ENCODE data around the gene SP1.

SP1 gene

DNA sequence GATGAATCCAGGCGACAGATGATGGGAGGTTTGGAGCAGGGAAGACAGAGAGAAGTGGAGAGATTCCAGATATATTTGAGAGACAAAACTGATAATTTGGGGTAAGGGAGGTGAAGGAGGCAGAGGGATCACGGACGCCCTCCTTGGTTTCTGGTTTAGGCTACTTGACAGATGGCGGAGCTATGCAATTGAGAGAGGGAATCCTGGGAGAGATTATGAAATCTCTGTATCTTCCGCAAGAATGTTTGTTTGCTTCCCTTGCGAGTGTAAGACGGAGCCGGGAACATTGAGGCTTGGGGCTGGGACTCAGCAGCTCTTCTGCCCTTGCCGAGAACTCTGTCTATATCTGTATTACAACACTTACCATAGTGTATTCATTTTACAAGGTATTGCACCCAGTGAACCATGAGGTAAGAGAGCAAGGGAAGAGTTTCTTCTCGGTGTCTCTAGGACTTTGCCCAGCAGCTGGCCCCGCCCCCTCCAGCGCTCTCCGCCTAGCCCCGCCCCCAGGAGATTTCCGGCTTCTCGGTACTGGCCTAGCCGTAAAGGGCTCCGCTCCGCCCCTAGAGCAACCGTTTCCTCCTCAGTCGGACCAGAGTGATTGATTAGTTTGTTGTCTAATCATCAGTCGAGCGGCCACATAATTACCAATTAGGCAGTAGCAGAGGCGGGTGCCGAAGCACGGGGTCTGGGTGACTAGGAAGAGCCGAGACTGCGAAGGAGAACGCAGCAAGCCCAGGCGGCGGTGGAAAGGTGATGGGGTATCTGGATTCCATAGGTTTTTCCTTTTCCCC is 61.3 kb downstream of the SP1 start, which contains the start of gene PRR13 (continued):
- TF ChIP-seq ZNF133 (tag by site-specific recombination; IDR thresholded peaks at IDR 0.05), result no peak
- no peak for TF ChIP-seq ZNF521 (tag by site-specific recombination; IDR thresholded peaks at IDR 0.05)
- TF ChIP-seq BCL11A (tag by site-specific recombination; IDR thresholded peaks at IDR 0.05; ENCODE audit: low read depth), result no peak
- no peak for TF ChIP-seq ZNF174 (tag by site-specific recombination; IDR thresholded peaks at IDR 0.05)
- TF ChIP-seq TCF7L2 (IDR thresholded peaks at IDR 0.05; ENCODE audit: borderline replicate concordance, low read depth, low read length), result no peak
- TF ChIP-seq WT1 (tag by site-specific recombination; IDR thresholded peaks at IDR 0.05), result no peak; the same call in 1 of the 2 replicates
- TF ChIP-seq, protein P1, sequence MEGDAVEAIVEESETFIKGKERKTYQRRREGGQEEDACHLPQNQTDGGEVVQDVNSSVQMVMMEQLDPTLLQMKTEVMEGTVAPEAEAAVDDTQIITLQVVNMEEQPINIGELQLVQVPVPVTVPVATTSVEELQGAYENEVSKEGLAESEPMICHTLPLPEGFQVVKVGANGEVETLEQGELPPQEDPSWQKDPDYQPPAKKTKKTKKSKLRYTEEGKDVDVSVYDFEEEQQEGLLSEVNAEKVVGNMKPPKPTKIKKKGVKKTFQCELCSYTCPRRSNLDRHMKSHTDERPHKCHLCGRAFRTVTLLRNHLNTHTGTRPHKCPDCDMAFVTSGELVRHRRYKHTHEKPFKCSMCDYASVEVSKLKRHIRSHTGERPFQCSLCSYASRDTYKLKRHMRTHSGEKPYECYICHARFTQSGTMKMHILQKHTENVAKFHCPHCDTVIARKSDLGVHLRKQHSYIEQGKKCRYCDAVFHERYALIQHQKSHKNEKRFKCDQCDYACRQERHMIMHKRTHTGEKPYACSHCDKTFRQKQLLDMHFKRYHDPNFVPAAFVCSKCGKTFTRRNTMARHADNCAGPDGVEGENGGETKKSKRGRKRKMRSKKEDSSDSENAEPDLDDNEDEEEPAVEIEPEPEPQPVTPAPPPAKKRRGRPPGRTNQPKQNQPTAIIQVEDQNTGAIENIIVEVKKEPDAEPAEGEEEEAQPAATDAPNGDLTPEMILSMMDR (tag by site-specific recombination; IDR thresholded peaks at IDR 0.05), result no peak
- TF ChIP-seq, protein P2, sequence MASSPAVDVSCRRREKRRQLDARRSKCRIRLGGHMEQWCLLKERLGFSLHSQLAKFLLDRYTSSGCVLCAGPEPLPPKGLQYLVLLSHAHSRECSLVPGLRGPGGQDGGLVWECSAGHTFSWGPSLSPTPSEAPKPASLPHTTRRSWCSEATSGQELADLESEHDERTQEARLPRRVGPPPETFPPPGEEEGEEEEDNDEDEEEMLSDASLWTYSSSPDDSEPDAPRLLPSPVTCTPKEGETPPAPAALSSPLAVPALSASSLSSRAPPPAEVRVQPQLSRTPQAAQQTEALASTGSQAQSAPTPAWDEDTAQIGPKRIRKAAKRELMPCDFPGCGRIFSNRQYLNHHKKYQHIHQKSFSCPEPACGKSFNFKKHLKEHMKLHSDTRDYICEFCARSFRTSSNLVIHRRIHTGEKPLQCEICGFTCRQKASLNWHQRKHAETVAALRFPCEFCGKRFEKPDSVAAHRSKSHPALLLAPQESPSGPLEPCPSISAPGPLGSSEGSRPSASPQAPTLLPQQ (tag by site-specific recombination; IDR thresholded peaks at IDR 0.05), result peak; percentile 32; the same call in 1 of the 2 replicates
- no peak for TF ChIP-seq KLF16 (tag by site-specific recombination; IDR thresholded peaks at IDR 0.05)
- TF ChIP-seq SP3 (tag by site-specific recombination; IDR thresholded peaks at IDR 0.05), result peak; percentile 65
- no peak for TF ChIP-seq KLF9 (tag by site-specific recombination; IDR thresholded peaks at IDR 0.05; ENCODE audit: low read depth)
- no peak for TF ChIP-seq ZNF558 (tag by site-specific recombination; IDR thresholded peaks at IDR 0.05)
- no peak for TF ChIP-seq OVOL3 (tag by site-specific recombination; IDR thresholded peaks at IDR 0.05)
- TF ChIP-seq KLF10 (tag by site-specific recombination; IDR thresholded peaks at IDR 0.05), result no peak
- no peak for TF ChIP-seq ZBTB1 (tag by site-specific recombination; IDR thresholded peaks at IDR 0.05)
- TF ChIP-seq, protein P3, sequence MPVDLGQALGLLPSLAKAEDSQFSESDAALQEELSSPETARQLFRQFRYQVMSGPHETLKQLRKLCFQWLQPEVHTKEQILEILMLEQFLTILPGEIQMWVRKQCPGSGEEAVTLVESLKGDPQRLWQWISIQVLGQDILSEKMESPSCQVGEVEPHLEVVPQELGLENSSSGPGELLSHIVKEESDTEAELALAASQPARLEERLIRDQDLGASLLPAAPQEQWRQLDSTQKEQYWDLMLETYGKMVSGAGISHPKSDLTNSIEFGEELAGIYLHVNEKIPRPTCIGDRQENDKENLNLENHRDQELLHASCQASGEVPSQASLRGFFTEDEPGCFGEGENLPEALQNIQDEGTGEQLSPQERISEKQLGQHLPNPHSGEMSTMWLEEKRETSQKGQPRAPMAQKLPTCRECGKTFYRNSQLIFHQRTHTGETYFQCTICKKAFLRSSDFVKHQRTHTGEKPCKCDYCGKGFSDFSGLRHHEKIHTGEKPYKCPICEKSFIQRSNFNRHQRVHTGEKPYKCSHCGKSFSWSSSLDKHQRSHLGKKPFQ (tag by site-specific recombination; IDR thresholded peaks at IDR 0.05), result no peak
- no peak for TF ChIP-seq ZNF747 (tag by site-specific recombination; IDR thresholded peaks at IDR 0.05)
- TF ChIP-seq ZNF544 (tag by site-specific recombination; IDR thresholded peaks at IDR 0.05), result no peak
- TF ChIP-seq PRDM1 (tag by site-specific recombination; IDR thresholded peaks at IDR 0.05), result 0 out of 2 replicates have a peak, but pooled peaks have one; percentile 17
- no peak for TF ChIP-seq REPIN1 (tag by site-specific recombination; IDR thresholded peaks at IDR 0.05; ENCODE audit: low read depth)
- TF ChIP-seq ZNF354C (tag by site-specific recombination; IDR thresholded peaks at IDR 0.05; ENCODE audit: borderline replicate concordance, low read depth), result no peak
- TF ChIP-seq, protein P4, sequence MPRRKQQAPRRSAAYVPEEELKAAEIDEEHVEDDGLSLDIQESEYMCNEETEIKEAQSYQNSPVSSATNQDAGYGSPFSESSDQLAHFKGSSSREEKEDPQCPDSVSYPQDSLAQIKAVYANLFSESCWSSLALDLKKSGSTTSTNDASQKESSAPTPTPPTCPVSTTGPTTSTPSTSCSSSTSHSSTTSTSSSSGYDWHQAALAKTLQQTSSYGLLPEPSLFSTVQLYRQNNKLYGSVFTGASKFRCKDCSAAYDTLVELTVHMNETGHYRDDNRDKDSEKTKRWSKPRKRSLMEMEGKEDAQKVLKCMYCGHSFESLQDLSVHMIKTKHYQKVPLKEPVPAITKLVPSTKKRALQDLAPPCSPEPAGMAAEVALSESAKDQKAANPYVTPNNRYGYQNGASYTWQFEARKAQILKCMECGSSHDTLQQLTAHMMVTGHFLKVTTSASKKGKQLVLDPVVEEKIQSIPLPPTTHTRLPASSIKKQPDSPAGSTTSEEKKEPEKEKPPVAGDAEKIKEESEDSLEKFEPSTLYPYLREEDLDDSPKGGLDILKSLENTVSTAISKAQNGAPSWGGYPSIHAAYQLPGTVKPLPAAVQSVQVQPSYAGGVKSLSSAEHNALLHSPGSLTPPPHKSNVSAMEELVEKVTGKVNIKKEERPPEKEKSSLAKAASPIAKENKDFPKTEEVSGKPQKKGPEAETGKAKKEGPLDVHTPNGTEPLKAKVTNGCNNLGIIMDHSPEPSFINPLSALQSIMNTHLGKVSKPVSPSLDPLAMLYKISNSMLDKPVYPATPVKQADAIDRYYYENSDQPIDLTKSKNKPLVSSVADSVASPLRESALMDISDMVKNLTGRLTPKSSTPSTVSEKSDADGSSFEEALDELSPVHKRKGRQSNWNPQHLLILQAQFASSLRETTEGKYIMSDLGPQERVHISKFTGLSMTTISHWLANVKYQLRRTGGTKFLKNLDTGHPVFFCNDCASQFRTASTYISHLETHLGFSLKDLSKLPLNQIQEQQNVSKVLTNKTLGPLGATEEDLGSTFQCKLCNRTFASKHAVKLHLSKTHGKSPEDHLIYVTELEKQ (tag by site-specific recombination; IDR thresholded peaks at IDR 0.05; ENCODE audit: borderline replicate concordance), result no peak
- TF ChIP-seq, protein P5, sequence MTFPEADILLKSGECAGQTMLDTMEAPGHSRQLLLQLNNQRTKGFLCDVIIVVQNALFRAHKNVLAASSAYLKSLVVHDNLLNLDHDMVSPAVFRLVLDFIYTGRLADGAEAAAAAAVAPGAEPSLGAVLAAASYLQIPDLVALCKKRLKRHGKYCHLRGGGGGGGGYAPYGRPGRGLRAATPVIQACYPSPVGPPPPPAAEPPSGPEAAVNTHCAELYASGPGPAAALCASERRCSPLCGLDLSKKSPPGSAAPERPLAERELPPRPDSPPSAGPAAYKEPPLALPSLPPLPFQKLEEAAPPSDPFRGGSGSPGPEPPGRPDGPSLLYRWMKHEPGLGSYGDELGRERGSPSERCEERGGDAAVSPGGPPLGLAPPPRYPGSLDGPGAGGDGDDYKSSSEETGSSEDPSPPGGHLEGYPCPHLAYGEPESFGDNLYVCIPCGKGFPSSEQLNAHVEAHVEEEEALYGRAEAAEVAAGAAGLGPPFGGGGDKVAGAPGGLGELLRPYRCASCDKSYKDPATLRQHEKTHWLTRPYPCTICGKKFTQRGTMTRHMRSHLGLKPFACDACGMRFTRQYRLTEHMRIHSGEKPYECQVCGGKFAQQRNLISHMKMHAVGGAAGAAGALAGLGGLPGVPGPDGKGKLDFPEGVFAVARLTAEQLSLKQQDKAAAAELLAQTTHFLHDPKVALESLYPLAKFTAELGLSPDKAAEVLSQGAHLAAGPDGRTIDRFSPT (tag by site-specific recombination; IDR thresholded peaks at IDR 0.05), result no peak
- TF ChIP-seq BCL11B (tag by site-specific recombination; IDR thresholded peaks at IDR 0.05; ENCODE audit: low read depth), result no peak
- TF ChIP-seq, protein P6, sequence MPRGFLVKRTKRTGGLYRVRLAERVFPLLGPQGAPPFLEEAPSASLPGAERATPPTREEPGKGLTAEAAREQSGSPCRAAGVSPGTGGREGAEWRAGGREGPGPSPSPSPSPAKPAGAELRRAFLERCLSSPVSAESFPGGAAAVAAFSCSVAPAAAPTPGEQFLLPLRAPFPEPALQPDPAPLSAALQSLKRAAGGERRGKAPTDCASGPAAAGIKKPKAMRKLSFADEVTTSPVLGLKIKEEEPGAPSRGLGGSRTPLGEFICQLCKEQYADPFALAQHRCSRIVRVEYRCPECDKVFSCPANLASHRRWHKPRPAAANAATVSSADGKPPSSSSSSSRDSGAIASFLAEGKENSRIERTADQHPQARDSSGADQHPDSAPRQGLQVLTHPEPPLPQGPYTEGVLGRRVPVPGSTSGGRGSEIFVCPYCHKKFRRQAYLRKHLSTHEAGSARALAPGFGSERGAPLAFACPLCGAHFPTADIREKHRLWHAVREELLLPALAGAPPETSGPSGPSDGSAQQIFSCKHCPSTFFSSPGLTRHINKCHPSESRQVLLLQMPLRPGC (tag by site-specific recombination; IDR thresholded peaks at IDR 0.05), result no peak
- TF ChIP-seq ZFP41 (tag by site-specific recombination; IDR thresholded peaks at IDR 0.05; ENCODE audit: borderline replicate concordance), result no peak
- TF ChIP-seq ZBTB21 (tag by site-specific recombination; IDR thresholded peaks at IDR 0.05), result no peak
- TF ChIP-seq KLF7 (tag by site-specific recombination; IDR thresholded peaks at IDR 0.05; ENCODE audit: borderline replicate concordance), result no peak

Measured in HEK293 (cell line).